GM23338 (cell line): ENCODE data around the gene LRP1B. TPM values are rescaled to one million over a fixed set of nuclear protein-coding genes. Genes with fewer than 3 reads are reported as not detected.

Experiments
- ATAC-seq: fragments of 200-7000 bp; cut with Tn5 transposase; 3 replicates; pipeline ENCODE4 v1.9.1; 2020
- DNase-seq: peaks from one replicate; pipeline ENCODE4 v3.0.0-alpha.2; 2015; ENCODE audit warnings: low spot score
- H2AFZ ChIP-seq: fragments of 200-600 bp; sonication (generic); 2 replicates; pipeline ENCODE4 v1.8.0; 2016; ENCODE audit warnings: antibody characterized with exemption, mild to moderate bottlenecking, moderate library complexity
- H3F3A ChIP-seq: fragments of 200-600 bp; sonication (generic); replicated peaks from 2 replicates; pipeline ENCODE4 v1.8.0; 2017; ENCODE audit warnings: antibody characterized with exemption, mixed run types, low read depth
- H3K27ac ChIP-seq: fragments of 200-600 bp; sonication (generic); 2 replicates; pipeline ENCODE4 v1.6.1; 2016; ENCODE audit warnings: low read depth
- H3K27me3 ChIP-seq: fragments of 200-600 bp; sonication (generic); 2 replicates; pipeline ENCODE4 v1.8.0; 2016; ENCODE audit warnings: mild to moderate bottlenecking, mixed run types, moderate library complexity; ENCODE audit not compliant: insufficient read depth
- H3K36me3 ChIP-seq: fragments of 200-600 bp; sonication (generic); 2 replicates; pipeline ENCODE4 v1.8.0; 2016; ENCODE audit warnings: mild to moderate bottlenecking; ENCODE audit not compliant: insufficient read depth
- H3K4me1 ChIP-seq: fragments of 200-600 bp; sonication (generic); 2 replicates; pipeline ENCODE4 v1.8.0; 2016; ENCODE audit warnings: mild to moderate bottlenecking, moderate library complexity; ENCODE audit not compliant: insufficient read depth
- H3K4me2 ChIP-seq: fragments of 200-600 bp; sonication (generic); 2 replicates; pipeline ENCODE4 v1.7.1; 2017; ENCODE audit warnings: mixed run types
- H3K4me3 ChIP-seq: fragments of 200-600 bp; sonication (generic); 2 replicates; pipeline ENCODE4 v1.6.1; 2016; ENCODE audit warnings: mixed run types
- H3K79me2 ChIP-seq: fragments of 200-600 bp; sonication (generic); replicated peaks from 2 replicates; pipeline ENCODE4 v1.8.0; 2017; ENCODE audit warnings: mild to moderate bottlenecking; ENCODE audit not compliant: insufficient read depth
- H3K9me2 ChIP-seq: fragments of 200-600 bp; sonication (generic); 2 replicates; pipeline ENCODE4 v1.8.0; 2017; ENCODE audit not compliant: insufficient read depth
- H4K20me1 ChIP-seq: fragments of 200-600 bp; sonication (generic); replicated peaks from 2 replicates; pipeline ENCODE4 v1.8.0; 2017; ENCODE audit warnings: mild to moderate bottlenecking; ENCODE audit not compliant: insufficient read depth
- H3K27ac Mint-ChIP-seq: 2 replicates; pipeline ENCODE4 v1.8.0; 2020; ENCODE audit warnings: inconsistent platforms, mild to moderate bottlenecking, moderate library complexity, mixed read lengths
- H3K27me3 Mint-ChIP-seq: 3 replicates; pipeline ENCODE4 v1.8.0; 2022; ENCODE audit warnings: low read depth, mild to moderate bottlenecking, moderate library complexity, mixed read lengths, inconsistent platforms; ENCODE audit not compliant: insufficient read depth, poor library complexity
- H3K36me3 Mint-ChIP-seq: 3 replicates; pipeline ENCODE4 v1.8.0; 2021; ENCODE audit warnings: low read depth, mild to moderate bottlenecking, inconsistent platforms, moderate library complexity, mixed read lengths
- H3K4me1 Mint-ChIP-seq: 3 replicates; pipeline ENCODE4 v1.8.0; 2020; ENCODE audit warnings: mild to moderate bottlenecking, inconsistent platforms, mixed read lengths
- H3K4me3 Mint-ChIP-seq: 3 replicates; pipeline ENCODE4 v1.8.0; 2021; ENCODE audit warnings: moderate library complexity, mild to moderate bottlenecking, inconsistent platforms, mixed read lengths
- H3K9me3 Mint-ChIP-seq: 3 replicates; pipeline ENCODE4 v1.8.0; 2020; ENCODE audit warnings: moderate library complexity, mild to moderate bottlenecking, inconsistent platforms, mixed read lengths
- CREB1 ChIP-seq: fragments of 250-450 bp; sonication (Bioruptor Pico); IDR thresholded peaks from 2 replicates; pipeline ENCODE4 v1.5.0; 2020; ENCODE audit warnings: low read depth, mild to moderate bottlenecking, moderate library complexity
- EZH2 ChIP-seq: fragments of 200-600 bp; sonication (generic); IDR thresholded peaks from one replicate; pipeline ENCODE4 v1.8.0; 2017; ENCODE audit warnings: antibody characterized with exemption, mild to moderate bottlenecking, low read depth; ENCODE audit not compliant: unreplicated experiment
- EZH2phosphoT487 ChIP-seq: fragments of 200-600 bp; sonication (generic); IDR thresholded peaks from one replicate; pipeline ENCODE4 v1.8.1; 2018; ENCODE audit warnings: antibody characterized with exemption; ENCODE audit not compliant: unreplicated experiment
- NANOG ChIP-seq: IDR thresholded peaks from 2 replicates; pipeline ENCODE4 v1.6.1; 2016; ENCODE audit warnings: antibody characterized with exemption, borderline replicate concordance
- POLR2AphosphoS5 ChIP-seq: IDR thresholded peaks from 2 replicates; pipeline ENCODE4 v1.6.1; 2016; ENCODE audit warnings: antibody characterized with exemption, low read depth
- STAT1 ChIP-seq: IDR thresholded peaks from one replicate; pipeline ENCODE4 v1.6.1; 2016; ENCODE audit warnings: antibody characterized with exemption; ENCODE audit not compliant: unreplicated experiment
- ZNF114 ChIP-seq: fragments of 250-450 bp; sonication (Bioruptor Pico); IDR thresholded peaks from 2 replicates; pipeline ENCODE4 v1.5.0; 2020; ENCODE audit warnings: mild to moderate bottlenecking, moderate library complexity
- ZNF331 ChIP-seq: fragments of 250-450 bp; sonication (Bioruptor Pico); IDR thresholded peaks from 2 replicates; pipeline ENCODE4 v1.5.0; 2020; ENCODE audit warnings: low read depth, mild to moderate bottlenecking, moderate library complexity
- polyA plus RNA-seq: library from polyadenylated mRNA; unstranded; fragments of >200 nt; fragmentation: Nextera tagmentation; extraction: Ambion mirVana; gene quantifications from 2 replicates; pipeline ENCODE4 v1.2.1, GENCODE V29; 2016
- total RNA-seq: library from RNA; depleted of rRNA; stranded (reverse); fragments of >200 nt; shearing (Covaris generic); gene quantifications from 2 replicates; pipeline ENCODE4 v1.2.3, GENCODE V29; 2014
- TF ChIP-seq, protein P1 (sequence below): fragments of 250-450 bp; sonication (Bioruptor Pico); IDR thresholded peaks from 2 replicates; pipeline ENCODE4 v1.5.0; 2020; ENCODE audit warnings: mild to moderate bottlenecking, moderate library complexity
- TF ChIP-seq, protein P2 (sequence below): IDR thresholded peaks from 2 replicates; pipeline ENCODE4 v1.6.1; 2016; ENCODE audit warnings: antibody characterized with exemption

Gene LRP1B
- total and polyA plus RNA-seq, 2 experiments from 2014 or later: 0.15 to 0.97 TPM

DNA sequence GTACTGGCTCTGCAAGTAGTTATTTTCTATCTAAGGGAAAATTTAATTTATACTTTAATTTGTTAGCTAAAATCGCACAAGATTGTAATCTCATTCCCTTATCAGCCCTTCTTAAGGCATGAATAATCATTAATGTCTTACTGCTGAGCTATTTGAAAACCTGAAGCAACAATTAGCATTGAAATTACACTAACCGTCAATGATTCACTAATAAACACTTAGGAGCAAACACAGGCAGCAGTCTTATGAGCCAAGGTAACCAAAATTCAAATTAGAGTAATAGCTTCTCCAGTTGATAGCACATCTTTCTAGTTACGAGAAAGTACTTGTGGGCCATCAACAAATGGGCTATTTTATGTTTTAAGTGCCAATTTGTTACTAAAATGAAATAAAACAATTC lies 1289.7 kb downstream of the LRP1B start:
- Histone ChIP-seq H3F3A (no peaks in the 10 kb centered on the region), H3K27ac (no peak overlapping the region), H3K9me2 (no peaks in the 10 kb centered on the region), H3K27me3 (no peaks in the 10 kb centered on the region), H4K20me1 (no peaks in the 10 kb centered on the region), H3K4me3 (no peak overlapping the region), H3K4me1 (no peaks in the 10 kb centered on the region), H3K36me3 (no peaks in the 10 kb centered on the region), H3K4me2 (no peak overlapping the region), H2AFZ (no peak overlapping the region), H3K79me2 (no peaks in the 10 kb centered on the region)
- Mint-ChIP-seq H3K36me3 (no peaks in the 10 kb centered on the region), H3K9me3 (no peaks in the 10 kb centered on the region), H3K4me3 (no peak overlapping the region), H3K27me3 (no peaks in the 10 kb centered on the region), H3K4me1 (peaks cover 2% of the 10 kb centered on the region; the same call in 1 of the 3 replicates), H3K27ac (no peak overlapping the region)
- DNase-seq: no peak
- ATAC-seq: no peak
- TF ChIP-seq CREB1 (CRISPR knock-in tag) (no peak), EZH2 (no peak), ZNF331 (CRISPR knock-in tag) (no peak)

DNA sequence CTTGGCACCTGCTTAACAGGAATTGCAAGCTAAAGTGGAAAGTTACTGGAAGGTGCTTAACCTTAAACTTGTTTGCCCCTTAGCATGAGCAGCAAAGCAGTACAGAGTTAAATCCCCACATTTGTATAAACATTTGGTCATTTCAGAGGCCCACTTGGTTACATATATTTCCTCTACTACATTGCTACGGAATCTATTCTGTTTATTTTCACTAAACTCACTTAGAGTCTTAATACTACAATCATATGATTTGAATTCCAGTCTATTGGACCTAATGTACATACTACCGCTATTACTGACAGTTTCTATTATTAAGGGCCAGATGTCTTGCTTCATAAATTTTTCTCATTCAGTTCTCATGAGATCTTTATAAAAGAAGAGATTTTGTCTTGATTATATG lies 1294.0 kb downstream of the LRP1B start:
- Mint-ChIP-seq H3K27me3 (no peaks in the 10 kb centered on the region), H3K4me1 (peaks cover 2% of the 10 kb centered on the region; the same call in 1 of the 3 replicates)
- no peak for ATAC-seq

DNA sequence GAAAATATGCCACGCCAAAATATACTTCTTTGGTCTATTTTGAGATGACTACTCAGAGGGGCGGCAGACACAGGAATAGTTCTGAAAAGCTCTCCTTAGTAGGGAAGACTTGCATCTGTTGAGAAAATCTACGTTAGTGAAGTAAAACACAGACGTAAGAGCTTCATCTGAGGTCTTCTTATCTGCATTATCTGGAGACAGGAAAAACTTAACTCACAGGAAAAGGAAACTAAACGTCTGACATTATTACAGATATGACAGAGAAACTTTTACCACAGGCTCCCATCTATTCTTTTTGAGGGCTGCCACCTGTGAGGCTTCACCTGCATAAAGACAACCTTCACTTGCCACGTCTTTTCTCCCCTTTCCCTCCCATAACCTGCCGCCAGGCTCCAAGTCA lies 1295.7 kb downstream of the LRP1B start:
- Histone ChIP-seq H3K27ac (no peak overlapping the region), H3K4me3 (no peak overlapping the region), H3K79me2 (no peaks in the 10 kb centered on the region), H3K36me3 (no peaks in the 10 kb centered on the region), H2AFZ (no peak overlapping the region), H4K20me1 (no peaks in the 10 kb centered on the region), H3K9me2 (no peaks in the 10 kb centered on the region), H3K4me1 (no peaks in the 10 kb centered on the region), H3K27me3 (no peaks in the 10 kb centered on the region), H3F3A (no peaks in the 10 kb centered on the region), H3K4me2 (no peak overlapping the region)
- DNase-seq: no peak
- ATAC-seq: no peak
- H3K4me1 Mint-ChIP-seq: no peaks in the 10 kb centered on the region
- H3K36me3 Mint-ChIP-seq: no peaks in the 10 kb centered on the region
- no peak overlapping the region for H3K4me3 Mint-ChIP-seq
- no peak overlapping the region for H3K27ac Mint-ChIP-seq
- H3K9me3 Mint-ChIP-seq: no peaks in the 10 kb centered on the region; the same call in 1 of the 3 replicates
- no peaks in the 10 kb centered on the region for H3K27me3 Mint-ChIP-seq
- TF ChIP-seq, protein P1, sequence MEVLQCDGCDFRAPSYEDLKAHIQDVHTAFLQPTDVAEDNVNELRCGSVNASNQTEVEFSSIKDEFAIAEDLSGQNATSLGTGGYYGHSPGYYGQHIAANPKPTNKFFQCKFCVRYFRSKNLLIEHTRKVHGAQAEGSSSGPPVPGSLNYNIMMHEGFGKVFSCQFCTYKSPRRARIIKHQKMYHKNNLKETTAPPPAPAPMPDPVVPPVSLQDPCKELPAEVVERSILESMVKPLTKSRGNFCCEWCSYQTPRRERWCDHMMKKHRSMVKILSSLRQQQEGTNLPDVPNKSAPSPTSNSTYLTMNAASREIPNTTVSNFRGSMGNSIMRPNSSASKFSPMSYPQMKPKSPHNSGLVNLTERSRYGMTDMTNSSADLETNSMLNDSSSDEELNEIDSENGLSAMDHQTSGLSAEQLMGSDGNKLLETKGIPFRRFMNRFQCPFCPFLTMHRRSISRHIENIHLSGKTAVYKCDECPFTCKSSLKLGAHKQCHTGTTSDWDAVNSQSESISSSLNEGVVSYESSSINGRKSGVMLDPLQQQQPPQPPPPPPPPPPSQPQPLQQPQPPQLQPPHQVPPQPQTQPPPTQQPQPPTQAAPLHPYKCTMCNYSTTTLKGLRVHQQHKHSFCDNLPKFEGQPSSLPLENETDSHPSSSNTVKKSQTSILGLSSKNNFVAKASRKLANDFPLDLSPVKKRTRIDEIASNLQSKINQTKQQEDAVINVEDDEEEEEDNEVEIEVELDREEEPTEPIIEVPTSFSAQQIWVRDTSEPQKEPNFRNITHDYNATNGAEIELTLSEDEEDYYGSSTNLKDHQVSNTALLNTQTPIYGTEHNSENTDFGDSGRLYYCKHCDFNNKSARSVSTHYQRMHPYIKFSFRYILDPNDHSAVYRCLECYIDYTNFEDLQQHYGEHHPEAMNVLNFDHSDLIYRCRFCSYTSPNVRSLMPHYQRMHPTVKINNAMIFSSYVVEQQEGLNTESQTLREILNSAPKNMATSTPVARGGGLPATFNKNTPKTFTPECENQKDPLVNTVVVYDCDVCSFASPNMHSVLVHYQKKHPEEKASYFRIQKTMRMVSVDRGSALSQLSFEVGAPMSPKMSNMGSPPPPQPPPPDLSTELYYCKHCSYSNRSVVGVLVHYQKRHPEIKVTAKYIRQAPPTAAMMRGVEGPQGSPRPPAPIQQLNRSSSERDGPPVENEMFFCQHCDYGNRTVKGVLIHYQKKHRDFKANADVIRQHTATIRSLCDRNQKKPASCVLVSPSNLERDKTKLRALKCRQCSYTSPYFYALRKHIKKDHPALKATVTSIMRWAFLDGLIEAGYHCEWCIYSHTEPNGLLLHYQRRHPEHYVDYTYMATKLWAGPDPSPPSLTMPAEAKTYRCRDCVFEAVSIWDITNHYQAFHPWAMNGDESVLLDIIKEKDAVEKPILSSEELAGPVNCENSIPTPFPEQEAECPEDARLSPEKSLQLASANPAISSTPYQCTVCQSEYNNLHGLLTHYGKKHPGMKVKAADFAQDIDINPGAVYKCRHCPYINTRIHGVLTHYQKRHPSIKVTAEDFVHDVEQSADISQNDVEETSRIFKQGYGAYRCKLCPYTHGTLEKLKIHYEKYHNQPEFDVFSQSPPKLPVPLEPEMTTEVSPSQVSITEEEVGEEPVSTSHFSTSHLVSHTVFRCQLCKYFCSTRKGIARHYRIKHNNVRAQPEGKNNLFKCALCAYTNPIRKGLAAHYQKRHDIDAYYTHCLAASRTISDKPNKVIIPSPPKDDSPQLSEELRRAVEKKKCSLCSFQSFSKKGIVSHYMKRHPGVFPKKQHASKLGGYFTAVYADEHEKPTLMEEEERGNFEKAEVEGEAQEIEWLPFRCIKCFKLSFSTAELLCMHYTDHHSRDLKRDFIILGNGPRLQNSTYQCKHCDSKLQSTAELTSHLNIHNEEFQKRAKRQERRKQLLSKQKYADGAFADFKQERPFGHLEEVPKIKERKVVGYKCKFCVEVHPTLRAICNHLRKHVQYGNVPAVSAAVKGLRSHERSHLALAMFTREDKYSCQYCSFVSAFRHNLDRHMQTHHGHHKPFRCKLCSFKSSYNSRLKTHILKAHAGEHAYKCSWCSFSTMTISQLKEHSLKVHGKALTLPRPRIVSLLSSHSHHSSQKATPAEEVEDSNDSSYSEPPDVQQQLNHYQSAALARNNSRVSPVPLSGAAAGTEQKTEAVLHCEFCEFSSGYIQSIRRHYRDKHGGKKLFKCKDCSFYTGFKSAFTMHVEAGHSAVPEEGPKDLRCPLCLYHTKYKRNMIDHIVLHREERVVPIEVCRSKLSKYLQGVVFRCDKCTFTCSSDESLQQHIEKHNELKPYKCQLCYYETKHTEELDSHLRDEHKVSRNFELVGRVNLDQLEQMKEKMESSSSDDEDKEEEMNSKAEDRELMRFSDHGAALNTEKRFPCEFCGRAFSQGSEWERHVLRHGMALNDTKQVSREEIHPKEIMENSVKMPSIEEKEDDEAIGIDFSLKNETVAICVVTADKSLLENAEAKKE (CRISPR knock-in tag): no peak
- TF ChIP-seq NANOG (no peak), CREB1 (CRISPR knock-in tag) (no peak), ZNF114 (no peak), EZH2phosphoT487 (no peak), POLR2AphosphoS5 (no peak), STAT1 (no peak)
- TF ChIP-seq, protein P2, sequence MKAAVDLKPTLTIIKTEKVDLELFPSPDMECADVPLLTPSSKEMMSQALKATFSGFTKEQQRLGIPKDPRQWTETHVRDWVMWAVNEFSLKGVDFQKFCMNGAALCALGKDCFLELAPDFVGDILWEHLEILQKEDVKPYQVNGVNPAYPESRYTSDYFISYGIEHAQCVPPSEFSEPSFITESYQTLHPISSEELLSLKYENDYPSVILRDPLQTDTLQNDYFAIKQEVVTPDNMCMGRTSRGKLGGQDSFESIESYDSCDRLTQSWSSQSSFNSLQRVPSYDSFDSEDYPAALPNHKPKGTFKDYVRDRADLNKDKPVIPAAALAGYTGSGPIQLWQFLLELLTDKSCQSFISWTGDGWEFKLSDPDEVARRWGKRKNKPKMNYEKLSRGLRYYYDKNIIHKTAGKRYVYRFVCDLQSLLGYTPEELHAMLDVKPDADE: no peak

More for the DNA sequence above, 1294.0 kb downstream of the LRP1B start:
- H3F3A ChIP-seq: no peaks in the 10 kb centered on the region
- Mint-ChIP-seq H3K36me3 (no peaks in the 10 kb centered on the region), H3K9me3 (no peaks in the 10 kb centered on the region), H3K27ac (no peak overlapping the region), H3K4me3 (no peak overlapping the region)
- H3K4me2 ChIP-seq: no peak overlapping the region
- no peak overlapping the region for H2AFZ ChIP-seq
- no peak overlapping the region for H3K27ac ChIP-seq
- no peak for TF ChIP-seq ZNF114
- H3K36me3 ChIP-seq: no peaks in the 10 kb centered on the region
- H3K4me3 ChIP-seq: no peak overlapping the region
- no peaks in the 10 kb centered on the region for H3K9me2 ChIP-seq
- DNase-seq: no peak
- H3K79me2 ChIP-seq: no peaks in the 10 kb centered on the region
- no peaks in the 10 kb centered on the region for H4K20me1 ChIP-seq
- H3K4me1 ChIP-seq: no peaks in the 10 kb centered on the region
- H3K27me3 ChIP-seq: no peaks in the 10 kb centered on the region
